DOHH2 (cell line): ENCODE data around the gene UPF2.
A peak's percentile ranks its signal among the peaks of the same experiment; 100 is the strongest.
"Not testable (repeated sequence)": the region's sequence is repeated elsewhere in the genome, so short reads cannot be mapped to it uniquely, and the experiment has no call there.

Experiments
- H3F3A ChIP-seq: fragments of 200-600 bp; sonication (generic), shearing (Covaris generic); 2 replicates; pipeline ENCODE4 v1.6.0; 2016; ENCODE audit warnings: antibody characterized with exemption, mild to moderate bottlenecking; ENCODE audit not compliant: control insufficient read depth, insufficient read depth
- H3K27ac ChIP-seq: fragments of 200-600 bp; sonication (generic); 2 replicates; pipeline ENCODE4 v1.5.1; 2014; ENCODE audit warnings: low read depth, mild to moderate bottlenecking, low read length, moderate library complexity
- H3K27me3 ChIP-seq: fragments of 200-600 bp; sonication (generic); 2 replicates; pipeline ENCODE4 v1.6.1; 2014; ENCODE audit warnings: mild to moderate bottlenecking, low read length, mixed read lengths; ENCODE audit not compliant: control insufficient read depth
- H3K36me3 ChIP-seq: fragments of 200-600 bp; sonication (generic); 2 replicates; pipeline ENCODE4 v1.6.1; 2014; ENCODE audit warnings: mild to moderate bottlenecking, low read length, moderate library complexity, mixed read lengths; ENCODE audit not compliant: control insufficient read depth
- H3K4me1 ChIP-seq: fragments of 200-600 bp; sonication (generic); 2 replicates; pipeline ENCODE4 v1.6.1; 2014; ENCODE audit warnings: mild to moderate bottlenecking, low read length, mixed read lengths; ENCODE audit not compliant: control insufficient read depth
- H3K4me2 ChIP-seq: fragments of 200-600 bp; sonication (generic); 2 replicates; pipeline ENCODE4 v1.6.0; 2014; ENCODE audit warnings: mild to moderate bottlenecking, low read length, moderate library complexity
- H3K4me3 ChIP-seq: fragments of 200-600 bp; sonication (generic); 2 replicates; pipeline ENCODE4 v1.5.1; 2014; ENCODE audit warnings: mild to moderate bottlenecking, low read length, mixed read lengths
- H3K79me2 ChIP-seq: fragments of 200-600 bp; sonication (generic); 2 replicates; pipeline ENCODE4 v1.6.1; 2014; ENCODE audit warnings: mild to moderate bottlenecking, low read length, mixed read lengths; ENCODE audit not compliant: control insufficient read depth
- H3K9me2 ChIP-seq: fragments of 200-600 bp; sonication (generic); replicated peaks from 2 replicates; pipeline ENCODE4 v1.6.1; 2014; ENCODE audit warnings: mild to moderate bottlenecking, low read length, mixed read lengths; ENCODE audit not compliant: control insufficient read depth
- H3K9me3 ChIP-seq: fragments of 200-600 bp; sonication (generic); 2 replicates; pipeline ENCODE4 v1.6.1; 2014; ENCODE audit warnings: antibody characterized with exemption, low read length, mixed read lengths; ENCODE audit not compliant: control insufficient read depth, insufficient read depth
- H4K20me1 ChIP-seq: fragments of 200-600 bp; sonication (generic); 2 replicates; pipeline ENCODE4 v1.6.0; 2014; ENCODE audit warnings: low read depth, mild to moderate bottlenecking, antibody characterized with exemption, low read length, moderate library complexity; ENCODE audit not compliant: control insufficient read depth, insufficient read depth
- CTCF ChIP-seq: fragments of 200-600 bp; sonication (generic); IDR thresholded peaks from one replicate; pipeline ENCODE4 v1.5.1; 2014; ENCODE audit warnings: antibody characterized with exemption, mild to moderate bottlenecking, low read depth, low read length; ENCODE audit not compliant: poor library complexity, severe bottlenecking
- EZH2phosphoT487 ChIP-seq: fragments of 200-600 bp; sonication (generic); IDR thresholded peaks from 2 replicates; pipeline ENCODE4 v1.6.1; 2017; ENCODE audit warnings: borderline replicate concordance, mild to moderate bottlenecking, antibody characterized with exemption, low read length, moderate library complexity, mixed read lengths

The UPF2 gene

GRCh38 chr10:12073526-12073925 is 30.9 kb upstream of the UPF2 start:
- Histone ChIP-seq H3K4me2 (peak overlapping the region; percentile 54), H3K36me3 (0 out of 2 replicates have a peak, but pooled peaks cover 6% of the 10 kb centered on the region), H3K4me1 (peaks cover 69% of the 10 kb centered on the region), H3K9me2 (no peaks in the 10 kb centered on the region), H3K27me3 (no peaks in the 10 kb centered on the region), H4K20me1 (no peaks in the 10 kb centered on the region), H3F3A (peaks cover 7% of the 10 kb centered on the region), H3K79me2 (peaks cover 53% of the 10 kb centered on the region), H3K4me3 (peak overlapping the region; percentile 37), H3K27ac (peak overlapping the region; percentile 65), H3K9me3 (no peaks in the 10 kb centered on the region)
- no peak for TF ChIP-seq CTCF
- TF ChIP-seq EZH2phosphoT487 = no peak

DNA sequence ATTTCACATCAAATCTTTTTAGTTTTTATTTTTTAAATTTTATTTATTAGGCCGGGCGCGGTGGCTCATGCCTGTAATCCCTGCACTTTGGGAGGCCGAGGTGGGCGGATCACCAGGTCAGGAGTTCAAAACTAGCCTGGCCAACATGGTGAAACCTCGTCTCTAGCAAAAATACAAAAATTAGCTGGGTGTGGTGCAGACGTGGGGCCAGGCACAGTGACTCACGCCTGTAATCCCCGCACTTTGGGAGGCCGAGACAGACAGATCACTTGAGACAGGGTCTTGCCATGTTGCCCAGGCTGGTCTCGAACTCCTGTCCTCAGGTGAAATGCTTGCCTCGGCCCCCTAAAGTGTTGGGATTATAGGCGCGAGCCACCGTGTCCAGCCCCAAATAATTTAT is 28.8 kb upstream of the UPF2 start:
- H3K4me2 ChIP-seq = not testable (repeated sequence)
- H3K79me2 ChIP-seq = peaks cover 52% of the 10 kb centered on the region

DNA sequence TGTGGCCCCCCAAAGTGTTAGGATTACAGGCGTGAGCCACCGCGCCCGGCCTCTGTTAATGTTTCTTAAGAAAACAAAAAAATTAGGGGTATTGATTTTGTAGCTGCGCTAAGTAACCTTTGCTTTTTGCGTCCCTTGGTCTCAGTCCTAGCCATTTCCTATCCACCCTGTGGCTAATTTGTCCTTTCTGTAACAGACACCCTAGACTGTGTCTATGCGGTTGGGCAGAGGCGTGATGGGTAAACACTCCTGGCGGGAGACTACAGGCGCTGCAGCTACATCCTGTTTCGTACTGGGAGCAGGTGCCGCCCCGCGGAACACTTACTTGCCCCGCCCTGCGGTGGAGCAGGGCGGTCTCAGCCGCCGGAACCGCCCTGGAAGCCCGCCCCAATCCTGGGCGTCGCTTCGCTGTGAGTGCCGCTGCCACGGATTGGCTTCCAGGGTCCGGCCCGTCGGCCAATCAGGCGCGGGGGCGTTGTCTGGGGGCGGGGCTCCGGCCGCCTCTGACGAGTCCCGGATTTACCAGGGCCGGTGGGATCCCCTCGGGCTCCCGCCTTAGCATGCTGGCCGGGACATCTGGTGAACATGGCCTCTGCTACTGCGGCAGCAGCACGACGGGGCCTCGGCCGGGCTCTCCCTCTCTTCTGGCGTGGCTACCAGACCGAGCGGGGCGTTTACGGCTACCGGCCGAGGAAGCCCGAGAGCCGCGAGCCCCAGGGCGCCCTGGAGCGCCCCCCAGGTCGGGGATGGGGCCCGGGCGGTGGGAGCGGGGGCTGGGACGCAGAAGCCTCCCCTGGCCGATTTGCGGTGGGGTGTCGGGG is 26.1 kb upstream of the UPF2 start, which contains the start of gene DHTKD1:
TSS of gene DHTKD1 (plus strand) at position 506 of the 821 bp plus-strand sequence. CDS start at position 586, 80 bp downstream.
- Histone ChIP-seq H3K9me3 (no peaks in the 10 kb centered on the region), H3K27ac (peak within 1 kb of the TSS; percentile 51), H3K27me3 (no peaks in the 10 kb centered on the region), H4K20me1 (no peaks in the 10 kb centered on the region), H3K9me2 (no peaks in the 10 kb centered on the region), H3K4me1 (peaks cover 31% of the 10 kb centered on the region), H3K4me2 (peak within 1 kb of the TSS; percentile 78), H3K36me3 (0 out of 2 replicates have a peak, but pooled peaks cover 2% of the 10 kb centered on the region), H3K79me2 (peaks cover 41% of the 10 kb centered on the region), H3F3A (peaks cover 10% of the 10 kb centered on the region), H3K4me3 (peak within 1 kb of the TSS; percentile 84)
- peak; percentile 35 for TF ChIP-seq CTCF
- no peak for TF ChIP-seq EZH2phosphoT487

More for the DNA sequence above, 28.8 kb upstream of the UPF2 start:
- H4K20me1 ChIP-seq, H3F3A ChIP-seq, H3K27ac ChIP-seq, H3K4me3 ChIP-seq, H3K27me3 ChIP-seq, H3K9me2 ChIP-seq, H3K9me3 ChIP-seq, H3K36me3 ChIP-seq: not testable (repeated sequence)
- H3K4me1 ChIP-seq = peaks cover 57% of the 10 kb centered on the region

GRCh38 chr10:12067336-12067735 is 24.7 kb upstream of the UPF2 start:
- Histone ChIP-seq H3K27me3 (no peaks in the 10 kb centered on the region), H3K4me2 (no peak overlapping the region), H3K27ac (no peak overlapping the region), H3K9me2 (no peaks in the 10 kb centered on the region), H3K79me2 (peaks cover 32% of the 10 kb centered on the region), H3F3A (peaks cover 7% of the 10 kb centered on the region; the same call in 1 of the 2 replicates), H3K4me1 (peaks cover 35% of the 10 kb centered on the region), H3K9me3 (no peaks in the 10 kb centered on the region), H4K20me1 (no peaks in the 10 kb centered on the region), H3K4me3 (no peak overlapping the region), H3K36me3 (no peaks in the 10 kb centered on the region)
- TF ChIP-seq CTCF (no peak), EZH2phosphoT487 (no peak)
